Right renal pelvis (tissue), 4 donors: ENCODE data around the gene ESYT2. TPM values are rescaled to one million over a fixed set of nuclear protein-coding genes. Genes with fewer than 3 reads are reported as not detected.

Experiments used
- DNase-seq, 4 donors: peaks; one replicate each; pipeline ENCODE4 v3.0.0-alpha.2; 2013; ENCODE audit warnings: low read depth in 4 of 4, low spot score in 3 of 4, missing footprints in 1 of 4
- polyA plus RNA-seq, 4 donors: library from polyadenylated mRNA; unstranded; fragments of 120-200 nt; gene quantifications; one replicate each; pipeline ENCODE4 v1.2.1, GENCODE V29; 2013; ENCODE audit not compliant: insufficient read length in 4 of 4

ESYT2 gene
- polyA plus RNA-seq, 4 donors = 46.7 to 62.5 (median 53.4) TPM

- no peak for DNase-seq
Measured at GRCh38 chr7:158827411-158828132, 1.7 kb downstream of the ESYT2 start.

- no peak for DNase-seq
Measured at GRCh38 chr7:158825628-158826289, 3.5 kb downstream of the ESYT2 start.

DNA sequence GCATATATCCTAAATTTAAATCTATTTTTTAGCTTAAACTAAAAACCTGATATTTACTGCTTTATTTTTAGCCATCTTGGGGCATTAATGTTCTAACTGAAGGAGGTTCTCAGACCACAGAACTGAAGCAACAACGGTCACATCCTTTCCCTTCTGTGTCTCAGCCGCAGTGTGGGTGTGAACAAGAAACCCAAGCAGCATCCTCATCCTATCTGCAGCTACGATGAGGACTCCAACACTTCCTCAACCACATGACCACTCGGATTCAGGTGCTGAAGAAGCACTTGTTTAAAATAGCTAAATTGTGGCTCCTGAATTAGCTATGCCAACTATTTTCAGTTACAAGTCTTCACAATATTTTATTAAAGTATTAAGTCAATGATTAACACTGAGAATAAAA lies 5.3 kb downstream of the ESYT2 start:
- no peak for DNase-seq

DNA sequence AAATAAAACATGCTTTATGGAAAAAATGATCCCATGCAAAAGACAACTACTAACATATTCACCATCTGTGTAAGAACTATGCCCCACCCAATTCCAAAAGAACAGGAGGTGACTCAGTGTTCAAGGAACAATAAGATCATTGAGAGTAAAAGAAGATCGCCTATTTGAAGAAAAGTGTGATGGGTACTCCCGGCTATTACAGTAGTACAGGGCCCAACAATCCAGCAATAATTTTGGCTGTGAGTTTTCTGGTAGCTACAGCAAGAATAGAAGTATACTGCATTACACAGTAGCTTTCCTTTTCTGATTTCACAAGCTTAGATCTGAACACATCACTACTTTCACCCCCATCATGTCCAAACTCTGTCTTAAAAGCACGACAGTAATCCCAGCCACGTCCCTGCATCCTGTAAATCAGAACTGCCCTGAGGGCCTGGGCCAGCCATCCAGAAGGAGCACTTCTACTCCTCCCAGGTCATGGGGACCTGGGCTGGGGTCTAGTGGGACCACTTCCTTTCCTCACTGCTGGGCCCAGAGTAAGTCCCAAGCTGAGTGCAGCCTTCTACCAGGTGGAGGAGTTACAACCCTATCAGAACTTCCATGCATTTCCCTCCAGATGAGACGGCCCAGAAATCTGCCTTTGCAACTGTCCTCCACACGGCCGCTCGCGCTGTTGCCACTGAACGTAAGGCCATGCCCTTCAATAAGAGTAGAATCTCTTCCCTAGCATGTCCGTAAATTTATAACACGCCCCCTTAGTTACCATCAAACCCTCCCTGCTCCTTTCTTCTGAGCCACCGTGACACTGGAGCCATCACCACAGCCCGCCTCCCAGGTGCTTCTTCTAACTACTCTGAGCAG lies 7.9 kb downstream of the ESYT2 start:
- no peak for DNase-seq

GRCh38 chr7:158820656-158821055 lies 8.7 kb downstream of the ESYT2 start:
- no peak for DNase-seq

GRCh38 chr7:158819571-158820203 lies 9.6 kb downstream of the ESYT2 start:
- DNase-seq = no peak

- peak in 1 of 4 donors; percentile 40 for DNase-seq
Measured at GRCh38 chr7:158818325-158819213, 10.7 kb downstream of the ESYT2 start.

GRCh38 chr7:158816995-158817394 lies 12.3 kb downstream of the ESYT2 start:
- no peak for DNase-seq

- DNase-seq = no peak
Measured at GRCh38 chr7:158816271-158816670, 13.0 kb downstream of the ESYT2 start.

DNA sequence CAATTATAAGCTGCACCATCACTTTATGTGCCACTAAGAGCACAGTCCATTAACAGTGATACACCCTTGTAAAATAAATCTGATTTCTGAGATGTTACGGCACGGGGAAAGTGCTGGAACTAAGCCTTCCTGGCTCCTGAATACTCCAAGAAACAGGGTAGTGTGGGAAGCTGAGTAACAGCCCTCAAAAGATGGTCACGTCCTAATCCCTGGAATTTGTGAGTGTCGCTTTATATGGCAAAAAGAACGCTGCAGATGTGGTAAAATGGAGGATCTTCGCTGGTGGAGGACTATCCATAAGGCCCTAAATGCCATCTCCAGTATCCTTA lies 13.5 kb downstream of the ESYT2 start:
- DNase-seq = no peak

DNA sequence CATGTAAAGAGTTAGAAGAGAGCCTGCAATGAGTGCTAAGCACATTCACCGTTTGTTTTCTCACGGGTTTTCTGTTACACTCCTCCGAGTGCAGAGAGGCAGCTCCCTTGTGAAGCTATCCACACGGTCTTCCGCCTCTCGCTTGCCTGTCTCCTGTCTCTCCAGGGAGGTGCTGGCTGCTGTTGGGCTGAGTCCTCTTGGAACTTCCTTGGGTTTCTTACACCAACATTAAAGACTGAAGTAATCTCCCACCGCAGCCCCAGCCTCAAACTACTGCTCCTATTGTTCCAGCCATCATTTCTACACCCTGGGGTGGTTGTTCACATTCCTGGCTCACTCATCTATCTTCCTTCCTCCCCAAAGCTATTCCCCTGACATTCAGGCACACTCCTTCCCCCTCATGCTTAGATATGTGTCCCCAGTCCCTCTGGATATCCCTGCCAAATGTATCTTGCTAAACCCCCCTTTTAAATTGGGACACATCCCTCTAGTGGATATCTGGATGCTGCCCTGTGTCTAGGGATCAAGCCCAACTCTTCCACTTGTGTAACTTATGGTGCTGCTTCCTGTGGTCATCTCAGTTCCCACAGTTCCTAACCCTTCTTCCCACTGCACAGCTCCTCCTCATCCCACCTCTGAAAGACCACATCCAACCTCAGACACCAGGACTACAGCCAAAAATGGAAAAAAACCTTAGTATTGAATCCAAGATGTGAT lies 14.1 kb downstream of the ESYT2 start:
- no peak for DNase-seq

GRCh38 chr7:158814637-158815036 lies 14.7 kb downstream of the ESYT2 start:
- no peak for DNase-seq

GRCh38 chr7:158812684-158813083 lies 16.6 kb downstream of the ESYT2 start:
- no peak for DNase-seq

DNA sequence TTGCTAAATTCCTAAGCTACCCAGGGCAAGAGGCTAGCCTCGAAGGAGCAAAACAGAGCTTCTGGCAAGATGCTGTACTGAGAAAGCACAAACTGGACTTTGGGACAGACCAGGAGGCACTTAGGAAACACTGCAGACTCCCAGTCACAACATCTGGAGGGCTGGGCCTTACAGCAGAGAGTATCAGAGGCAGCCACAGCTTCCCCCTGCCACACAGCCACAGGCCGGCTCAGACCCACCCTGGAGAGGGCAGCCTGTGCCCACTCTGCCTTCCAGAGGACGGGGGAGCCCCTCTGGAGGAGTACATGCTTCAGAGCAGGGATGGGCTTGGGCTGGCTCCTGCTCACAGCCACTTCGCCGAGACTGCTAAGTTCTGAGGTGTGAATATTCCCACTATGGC lies 17.4 kb downstream of the ESYT2 start:
- DNase-seq = no peak

DNA sequence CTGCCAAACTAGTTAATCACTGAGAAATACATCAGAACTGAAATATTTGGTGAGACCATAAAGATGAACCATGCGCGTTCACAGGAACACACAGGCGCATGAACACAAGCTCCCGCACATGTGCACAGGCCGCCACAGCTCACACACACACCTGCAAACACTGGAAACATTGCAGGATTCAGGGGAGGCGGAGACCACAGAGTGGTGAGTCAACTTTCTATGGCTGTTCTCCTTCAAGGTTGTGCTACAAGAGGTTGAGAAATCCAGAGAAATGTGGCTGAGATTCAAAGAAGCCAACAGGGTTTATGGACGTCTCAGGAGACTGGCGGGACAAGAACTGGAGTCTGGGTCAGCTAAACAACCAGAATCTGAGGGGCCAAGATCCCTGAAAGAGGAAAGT lies 17.8 kb downstream of the ESYT2 start:
- DNase-seq = no peak

DNA sequence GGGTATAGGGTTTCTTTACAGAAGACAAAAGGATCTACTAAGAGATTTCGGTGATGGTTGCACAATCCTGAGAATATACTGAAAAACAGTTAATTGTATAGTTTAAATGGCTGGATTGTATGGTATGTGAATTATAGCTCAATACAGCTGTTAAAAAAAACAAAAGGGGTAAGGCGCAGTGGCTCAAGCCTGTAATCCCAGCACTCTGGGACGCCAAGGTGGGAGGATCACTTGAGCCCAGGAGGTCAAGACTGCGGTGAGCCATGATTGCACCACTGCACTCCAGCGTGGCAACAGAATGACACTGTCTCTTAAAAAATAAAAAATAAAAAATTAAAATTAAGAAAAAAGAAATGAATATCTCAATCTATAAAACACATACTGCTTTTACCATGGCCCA lies 18.5 kb downstream of the ESYT2 start:
- no peak for DNase-seq

DNA sequence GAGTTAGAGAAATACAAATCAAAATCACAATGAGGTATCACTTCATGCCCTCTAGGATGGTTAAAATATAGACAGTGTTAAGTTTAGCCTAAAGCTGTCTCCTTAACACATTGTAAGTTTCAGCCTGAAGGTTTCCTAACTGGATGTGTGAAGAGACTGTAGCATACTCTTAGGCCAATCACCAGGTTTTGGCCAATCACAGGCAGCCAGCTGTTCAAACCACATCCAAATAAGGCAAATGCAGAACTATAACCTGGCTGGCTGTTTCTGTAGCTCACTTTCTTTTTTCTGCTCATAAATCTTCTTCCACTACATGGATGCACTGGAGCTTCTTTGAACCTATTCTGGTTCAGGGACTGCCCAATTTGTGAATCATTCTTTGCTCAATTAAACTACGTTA lies 19.7 kb downstream of the ESYT2 start:
- DNase-seq = no peak

- DNase-seq = no peak
Measured at GRCh38 chr7:158808126-158808525, 21.2 kb downstream of the ESYT2 start.

- no peak for DNase-seq
Measured at GRCh38 chr7:158805937-158806336, 23.4 kb downstream of the ESYT2 start.

DNA sequence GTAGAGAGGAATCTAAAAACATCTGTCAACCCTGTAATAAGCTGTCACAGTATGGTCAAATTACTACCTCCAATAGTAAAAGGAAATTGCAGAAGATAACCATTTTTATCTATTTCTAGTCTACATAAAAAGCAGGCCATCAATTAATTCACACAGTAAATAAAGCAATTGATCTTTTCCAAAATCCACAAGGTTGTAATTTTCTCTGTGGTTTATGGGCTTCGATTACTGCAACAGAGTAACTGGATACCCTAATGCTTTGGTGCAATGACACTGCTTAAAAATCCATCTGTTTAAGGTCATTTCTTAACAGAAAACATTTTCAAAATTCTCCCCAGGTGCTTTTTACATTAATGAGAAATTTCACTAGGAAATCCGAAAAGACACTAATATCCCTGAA lies 23.9 kb downstream of the ESYT2 start:
- no peak for DNase-seq
